Activated CD8-positive, alpha-beta memory T cell treated with anti-CD3 and anti-CD28 coated beads for 36 hours (primary cell): ENCODE data around the gene BAK1. TPM values are rescaled to one million over a fixed set of nuclear protein-coding genes. Genes with fewer than 3 reads are reported as not detected.

ENCODE experiments used
- CTCF ChIA-PET: fragments of 350-600 bp; sonication (Branson Sonifier 250); formaldehyde crosslinking; loops from one replicate; lab custom pipeline; 2021; ENCODE audit warnings: antibody characterized with exemption; lab: Charles Lee
- POLR2A ChIA-PET: fragments of 350-600 bp; sonication (Branson Sonifier 250); formaldehyde crosslinking; loops from one replicate; lab custom pipeline; 2021; ENCODE audit warnings: antibody characterized with exemption; lab: Charles Lee
- total RNA-seq, 2 experiments: library from RNA; stranded (reverse); gene quantifications; one replicate each; pipeline ENCODE4 v1.2.3, GENCODE V29; 2021

Gene BAK1
- total RNA-seq: 10 to 100 TPM; 45.2 to 46.3 TPM

DNA sequence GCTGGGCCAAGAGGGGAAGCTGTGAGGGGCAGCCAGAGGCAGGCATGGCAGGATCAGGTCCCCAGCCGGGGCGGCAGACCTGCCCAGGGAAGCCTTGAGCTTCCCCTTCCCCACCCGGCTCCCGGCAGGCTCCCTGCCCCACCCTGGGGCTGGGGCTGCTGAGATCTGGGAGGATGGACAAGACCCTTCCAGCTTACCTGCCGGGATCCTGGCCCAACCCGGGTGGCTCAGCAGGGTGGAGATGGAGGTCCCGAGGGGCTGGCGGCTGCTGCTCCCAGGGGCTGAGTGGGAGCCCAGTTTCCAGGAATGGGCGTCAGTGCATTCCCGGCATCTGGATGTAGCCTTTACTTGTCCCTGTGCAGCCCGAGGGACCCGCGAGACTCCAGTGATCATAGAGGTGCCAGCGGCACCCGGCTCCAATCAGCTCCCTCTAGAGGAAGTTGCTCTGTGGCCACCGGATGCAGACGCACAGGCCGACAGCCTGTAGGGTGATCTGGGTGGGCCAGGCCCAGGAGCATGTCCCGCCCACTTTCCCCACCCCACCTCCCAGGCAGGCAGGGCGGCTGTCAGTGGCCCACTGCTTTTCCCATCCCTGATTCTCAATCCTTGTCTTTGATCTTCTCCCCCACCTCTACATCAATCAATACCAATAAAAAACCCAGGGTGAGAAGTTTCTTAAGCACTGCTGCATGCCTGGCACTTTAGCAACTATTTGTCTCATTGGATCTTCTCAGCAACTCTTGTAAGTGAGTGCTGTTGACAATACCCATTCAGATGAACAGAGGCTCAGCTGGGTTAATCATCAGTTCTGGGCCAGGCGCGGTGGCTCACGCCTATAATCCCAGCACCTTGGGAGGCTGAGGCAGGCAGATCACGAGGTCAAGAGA is at the start of gene BAK1:
BAK1 (minus strand) TSS at position 449 of the 887 bp plus-strand sequence. CDS start 2,672 bp downstream, outside the sequence.
- POLR2A ChIA-PET: interaction anchor here (0.5 to 2.0 kb wide), 7 partner anchors 9 to 474 kb away, joined by 3 to 16 read pairs (median 7); partner anchors contain the start of genes ITPR3, RPS18 and VPS52
- CTCF ChIA-PET: interaction anchor here (0.7 to 1.8 kb wide), 10 partner anchors 10 to 149 kb away, joined by 3 to 4 read pairs (median 3); partner anchors contain the start of genes UQCC2 and ZBTB9

GRCh38 chr6:33628401-33628964 is 48.4 kb upstream of the BAK1 start:
- ChIA-PET POLR2A (no interaction called here), CTCF (no interaction called here)

DNA sequence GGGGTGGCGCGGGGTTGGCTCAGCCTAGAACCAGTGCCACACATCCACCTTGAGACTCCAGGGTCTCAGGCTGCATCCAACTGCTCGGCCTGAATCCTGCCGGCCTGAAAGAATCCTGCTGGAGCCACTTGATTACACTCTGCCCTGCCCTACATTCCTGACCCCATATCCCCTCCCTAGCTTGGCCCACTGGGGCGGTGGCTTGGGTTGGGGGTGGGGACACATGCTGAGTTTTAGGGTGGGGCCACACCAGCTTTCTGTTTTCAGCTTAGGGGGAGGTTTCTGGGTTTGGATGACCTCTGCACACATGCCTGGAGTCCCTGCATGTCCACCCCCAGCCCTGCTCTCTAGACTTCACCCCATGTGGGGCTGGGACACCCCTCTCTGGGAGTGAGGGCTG is 47.8 kb upstream of the BAK1 start:
- ChIA-PET POLR2A (no interaction called here), CTCF (no interaction called here)

DNA sequence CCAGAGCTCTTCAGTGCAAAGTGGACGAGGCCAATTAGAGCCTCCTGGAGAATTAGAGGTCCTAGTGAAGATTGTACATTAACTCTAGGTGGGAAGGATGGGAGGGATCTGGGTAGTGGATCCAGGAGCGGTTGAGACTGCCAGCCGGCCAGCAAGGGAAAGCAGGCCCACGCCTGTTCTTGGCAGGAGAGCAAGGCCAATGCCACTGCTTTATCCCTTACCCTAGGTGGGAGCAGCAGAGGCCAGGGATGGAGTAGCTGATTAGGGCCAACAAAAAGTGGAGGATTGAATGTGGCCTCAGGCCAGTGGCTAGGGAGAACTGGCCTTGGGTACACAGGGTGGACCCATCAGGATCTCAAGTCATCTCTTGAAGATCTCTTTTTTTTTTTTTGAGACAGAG is 44.8 kb upstream of the BAK1 start:
- POLR2A ChIA-PET: no interaction called here
- CTCF ChIA-PET: interaction anchor here (0.5 to 1.3 kb wide), 2 partner anchors 9 to 1814 kb away, joined by 3 read pairs; no protein-coding TSS in a partner anchor

DNA sequence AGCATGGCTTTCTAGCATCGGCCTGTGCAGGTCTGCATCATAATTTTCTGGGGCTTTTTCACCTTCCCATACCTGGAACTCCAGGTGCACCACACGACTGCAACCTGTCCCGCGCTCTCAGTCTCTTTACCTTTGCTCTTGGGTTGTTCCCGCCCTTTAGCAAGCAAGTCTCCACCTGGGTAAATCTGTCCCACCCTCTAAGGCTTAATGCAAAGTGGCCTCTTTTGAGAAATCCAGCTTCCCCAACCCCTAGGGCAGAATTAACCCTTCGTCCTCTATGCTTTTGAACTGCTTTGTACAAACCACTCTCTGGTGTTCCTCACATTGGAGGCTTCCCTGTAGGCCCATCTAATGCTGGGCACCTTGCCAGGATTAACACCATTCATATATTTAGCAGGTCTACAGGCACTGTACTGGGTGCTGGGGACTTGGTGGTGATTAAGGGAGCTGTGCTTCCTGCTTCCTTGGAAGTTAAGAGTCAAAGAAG is 43.9 kb upstream of the BAK1 start:
- POLR2A ChIA-PET: interaction anchor here (0.6 to 0.7 kb wide), 2 partner anchors 8 to 44 kb away, joined by 4 to 9 read pairs; partner anchors contain the start of gene BAK1
- CTCF ChIA-PET: interaction anchor here (0.7 kb wide), 2 partner anchors 212 to 422 kb away, joined by 4 read pairs; no protein-coding TSS in a partner anchor

- POLR2A ChIA-PET: interaction anchor here (0.7 to 2.0 kb wide), 5 partner anchors 43 to 89 kb away, joined by 3 to 9 read pairs (median 6); partner anchors contain the start of genes BAK1 and UQCC2
- CTCF ChIA-PET: interaction anchor here (0.6 to 2.3 kb wide), 6 partner anchors 10 to 423 kb away, joined by 3 to 9 read pairs (median 4); no protein-coding TSS in a partner anchor
Measured at GRCh38 chr6:33622456-33623431, 42.7 kb upstream of the BAK1 start.

GRCh38 chr6:33621711-33622388 is 41.8 kb upstream of the BAK1 start:
- ChIA-PET CTCF (interaction anchor here (1.1 to 2.3 kb wide), 6 partner anchors 11 to 89 kb away, joined by 3 to 9 read pairs (median 6); partner anchors contain the start of gene UQCC2), POLR2A (interaction anchor here (0.7 to 2.0 kb wide), 6 partner anchors 12 to 90 kb away, joined by 3 to 9 read pairs (median 4); partner anchors contain the start of genes BAK1 and UQCC2)

DNA sequence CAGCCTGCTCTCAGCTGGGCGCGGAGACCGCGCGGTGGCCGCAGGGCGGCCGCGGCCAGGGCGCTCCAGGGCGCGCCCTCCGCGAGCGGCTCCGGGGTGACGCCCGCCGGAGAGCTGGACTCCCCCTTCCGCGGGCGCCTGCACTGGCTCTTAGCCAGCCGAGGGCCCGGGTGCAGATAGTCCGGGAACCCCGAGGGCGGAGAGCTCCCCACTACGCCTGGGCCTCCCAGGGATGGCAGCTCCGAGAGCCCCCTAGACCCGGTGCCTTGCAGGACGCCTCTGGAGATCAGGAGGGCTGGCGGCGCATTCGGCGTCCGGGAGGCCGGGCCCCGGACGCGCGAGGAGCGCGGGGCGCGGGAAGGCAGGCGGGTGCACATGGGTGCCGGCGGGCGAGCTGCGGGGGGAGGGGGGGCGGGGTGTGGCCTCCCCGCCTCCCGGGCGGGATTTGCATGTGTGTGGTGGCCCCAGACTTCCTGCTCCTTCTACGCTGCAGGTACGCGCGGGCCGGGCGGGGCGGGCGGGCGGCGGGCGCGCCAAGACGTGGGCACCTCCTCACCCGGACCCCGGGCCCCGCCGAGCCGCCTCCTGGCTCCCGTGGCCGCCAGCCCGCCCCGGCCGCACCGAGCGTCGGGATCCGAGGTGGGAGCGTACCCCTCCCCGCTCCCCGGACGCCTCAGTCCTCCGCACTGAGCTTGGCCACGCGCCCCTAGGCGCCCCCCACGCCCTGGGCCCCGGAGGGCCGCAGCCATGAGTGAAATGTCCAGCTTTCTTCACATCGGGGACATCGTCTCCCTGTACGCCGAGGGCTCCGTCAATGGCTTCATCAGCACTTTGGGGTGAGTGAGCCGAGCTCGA is 41.0 kb upstream of the BAK1 start, which contains the start of gene ITPR3:
ITPR3 (plus strand) TSS at position 467 of the 855 bp plus-strand sequence; CDS start at position 748, 281 bp downstream.
- ChIA-PET CTCF (interaction anchor here (0.6 to 2.3 kb wide), 8 partner anchors 14 to 754 kb away, joined by 3 to 9 read pairs (median 4); partner anchors contain the start of genes BAK1 and UQCC2), POLR2A (interaction anchor here (0.7 to 2.0 kb wide), 7 partner anchors 13 to 90 kb away, joined by 3 to 9 read pairs (median 3); partner anchors contain the start of genes BAK1 and UQCC2)

- CTCF ChIA-PET: interaction anchor here (0.7 to 2.3 kb wide), 6 partner anchors 13 to 387 kb away, joined by 3 to 9 read pairs (median 6); partner anchors contain the start of gene BAK1
- POLR2A ChIA-PET: interaction anchor here (0.7 to 2.0 kb wide), 3 partner anchors 28 to 41 kb away, joined by 3 to 9 read pairs (median 4); partner anchors contain the start of gene BAK1
Measured at GRCh38 chr6:33620158-33620855, 40.2 kb upstream of the BAK1 start.

DNA sequence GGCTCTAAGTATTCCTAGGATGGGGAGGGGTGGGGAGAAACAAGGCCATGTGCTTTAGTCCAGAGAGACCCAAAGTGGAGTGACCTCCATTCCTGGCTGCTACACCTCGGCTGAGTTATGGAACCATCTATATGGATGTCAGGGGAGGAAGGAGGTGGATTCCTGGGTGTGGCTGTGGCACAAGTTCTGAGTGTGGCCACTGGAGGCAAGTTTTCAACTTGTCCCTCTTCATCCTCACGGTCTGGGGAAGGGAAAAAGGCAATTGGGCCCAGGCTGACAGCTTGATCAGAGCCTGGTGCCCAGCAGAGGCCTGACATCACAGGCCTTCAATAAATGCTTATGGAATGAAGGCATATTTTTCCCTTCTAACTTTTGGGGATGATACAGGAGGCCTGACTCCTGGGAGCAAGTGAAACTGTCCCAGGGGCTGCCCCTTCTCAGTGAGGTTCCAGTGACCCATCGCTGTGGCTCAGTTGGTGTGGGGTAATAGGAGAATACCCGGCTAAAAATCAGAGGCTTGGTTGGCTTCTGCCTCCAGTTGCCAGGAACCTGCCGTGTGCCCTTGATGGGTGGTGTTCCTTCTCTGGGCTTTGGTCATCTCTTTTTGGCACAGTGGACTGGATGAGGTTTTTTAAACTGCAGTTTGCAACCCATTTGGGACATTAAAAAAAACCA is 39.2 kb upstream of the BAK1 start:
- POLR2A ChIA-PET: interaction anchor here (0.6 kb wide), 1 partner anchor 159 kb away, joined by 3 read pairs; no protein-coding TSS in a partner anchor
- CTCF ChIA-PET: interaction anchor here (1.6 kb wide), 1 partner anchor 40 kb away, joined by 3 read pairs; the partner anchor contains the start of gene BAK1

GRCh38 chr6:33616913-33617312 is 36.8 kb upstream of the BAK1 start:
- ChIA-PET POLR2A (no interaction called here), CTCF (interaction anchor here (0.6 to 3.0 kb wide), 4 partner anchors 9 to 359 kb away, joined by 3 to 10 read pairs (median 4); no protein-coding TSS in a partner anchor)

GRCh38 chr6:33616113-33616512 is 36.0 kb upstream of the BAK1 start:
- ChIA-PET CTCF (interaction anchor here (3.0 kb wide), 1 partner anchor 8 kb away, joined by 10 read pairs; no protein-coding TSS in a partner anchor), POLR2A (no interaction called here)

DNA sequence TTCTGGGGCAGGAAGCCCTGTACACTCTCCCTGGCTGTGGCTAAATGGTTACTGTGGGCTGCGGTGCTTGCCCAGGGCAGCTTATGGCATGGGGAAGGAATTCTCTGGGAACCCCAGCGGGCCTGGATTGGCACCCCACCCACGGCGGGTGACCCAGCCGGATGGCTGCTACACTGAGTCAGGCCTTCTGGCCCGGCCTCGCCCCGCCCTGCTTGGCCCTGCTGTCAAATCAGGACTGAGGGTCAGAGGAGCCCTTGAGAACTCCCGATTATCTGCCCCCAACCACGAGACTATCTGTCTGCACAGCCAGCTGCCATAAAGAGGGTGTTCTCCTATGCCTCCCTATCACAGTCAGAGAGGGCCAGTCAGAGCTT is 33.7 kb upstream of the BAK1 start:
- ChIA-PET POLR2A (no interaction called here), CTCF (interaction anchor here (1.4 kb wide), 1 partner anchor 24 kb away, joined by 4 read pairs; no protein-coding TSS in a partner anchor)

- POLR2A ChIA-PET: no interaction called here
- CTCF ChIA-PET: interaction anchor here (1.4 kb wide), 1 partner anchor 23 kb away, joined by 4 read pairs; no protein-coding TSS in a partner anchor
Measured at GRCh38 chr6:33613146-33613794, 33.2 kb upstream of the BAK1 start.
